Ishikawa (cell line): ENCODE data around the gene KCNK16.
A peak's percentile ranks its signal among the peaks of the same experiment; 100 is the strongest.

Source experiments
- CEBPB ChIP-seq: IDR thresholded peaks from 2 replicates; pipeline ENCODE4 v1.6.1; 2012
- CREB1 ChIP-seq: IDR thresholded peaks from 2 replicates; pipeline ENCODE4 v1.6.1; 2012; ENCODE audit warnings: low read depth
- EGR1 ChIP-seq: IDR thresholded peaks from 2 replicates; pipeline ENCODE4 v1.6.1; 2012
- EP300 ChIP-seq: IDR thresholded peaks from 2 replicates; pipeline ENCODE4 v1.6.1; 2012; ENCODE audit warnings: borderline replicate concordance
- FOXM1 ChIP-seq: IDR thresholded peaks from 2 replicates; pipeline ENCODE4 v1.6.1; 2012; ENCODE audit warnings: low read depth, borderline replicate concordance
- NFIC ChIP-seq: IDR thresholded peaks from 2 replicates; pipeline ENCODE4 v1.6.1; 2012
- RAD21 ChIP-seq: IDR thresholded peaks from 2 replicates; pipeline ENCODE4 v1.6.1; 2012; ENCODE audit warnings: low read depth
- TAF1 ChIP-seq: IDR thresholded peaks from 2 replicates; pipeline ENCODE4 v1.6.1; 2012; ENCODE audit warnings: low read depth, mild to moderate bottlenecking
- TCF12 ChIP-seq: IDR thresholded peaks from 2 replicates; pipeline ENCODE4 v1.6.1; 2012; ENCODE audit warnings: low read depth
- TEAD4 ChIP-seq: IDR thresholded peaks from 2 replicates; pipeline ENCODE4 v1.6.1; 2012
- USF1 ChIP-seq: IDR thresholded peaks from 2 replicates; pipeline ENCODE4 v1.6.1; 2012
- YY1 ChIP-seq: IDR thresholded peaks from 2 replicates; pipeline ENCODE4 v1.6.1; 2012; ENCODE audit warnings: low read depth
- ZBTB7A ChIP-seq: IDR thresholded peaks from 2 replicates; pipeline ENCODE4 v1.6.1; 2012; ENCODE audit warnings: low read depth
- TF ChIP-seq, protein P1 (sequence below): IDR thresholded peaks from 2 replicates; pipeline ENCODE4 v1.6.1; 2012
- TF ChIP-seq, protein P2 (sequence below): IDR thresholded peaks from 2 replicates; pipeline ENCODE4 v1.6.1; 2012; ENCODE audit warnings: low read depth, mild to moderate bottlenecking

KCNK16 gene

GRCh38 chr6:39347906-39348585, 25.5 kb upstream of the KCNK16 start:
- TF ChIP-seq RAD21 = peak; percentile 90
- TF ChIP-seq NFIC = no peak

DNA sequence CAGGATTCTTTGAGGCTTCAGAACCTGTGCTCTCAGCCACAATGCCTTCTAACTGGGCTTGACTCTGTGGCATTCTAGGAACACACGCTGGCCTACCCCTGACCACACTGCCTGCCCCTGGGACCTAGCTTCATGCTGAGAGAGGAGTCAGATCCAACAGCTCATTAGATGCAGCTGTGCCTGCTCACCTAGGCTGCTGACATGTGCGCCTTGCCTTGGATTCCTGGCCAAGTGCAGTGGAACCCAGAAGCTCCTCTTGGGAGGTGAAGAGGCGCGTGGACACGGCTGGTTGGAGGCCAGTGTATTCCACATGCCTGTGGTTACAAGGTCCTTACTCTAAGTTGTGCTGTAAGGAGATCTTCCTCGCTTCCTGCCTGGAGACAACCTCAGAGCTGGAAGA, 24.7 kb upstream of the KCNK16 start:
- TF ChIP-seq TCF12 (no peak), CEBPB (no peak), TEAD4 (no peak), RAD21 (no peak), FOXM1 (no peak), NFIC (no peak)
- TF ChIP-seq, protein P1, sequence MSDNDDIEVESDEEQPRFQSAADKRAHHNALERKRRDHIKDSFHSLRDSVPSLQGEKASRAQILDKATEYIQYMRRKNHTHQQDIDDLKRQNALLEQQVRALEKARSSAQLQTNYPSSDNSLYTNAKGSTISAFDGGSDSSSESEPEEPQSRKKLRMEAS = no peak

GRCh38 chr6:39344821-39345280, 22.3 kb upstream of the KCNK16 start:
- TF ChIP-seq YY1 (no peak), FOXM1 (no peak), USF1 (peak; percentile 88)

- TF ChIP-seq NFIC (no peak), TEAD4 (no peak), RAD21 (no peak), YY1 (no peak), USF1 (no peak), CEBPB (no peak), TAF1 (no peak), CREB1 (no peak), EP300 (no peak), TCF12 (no peak), ZBTB7A (no peak), EGR1 (no peak), FOXM1 (no peak)
- TF ChIP-seq, protein P1 = no peak
- TF ChIP-seq, protein P2, sequence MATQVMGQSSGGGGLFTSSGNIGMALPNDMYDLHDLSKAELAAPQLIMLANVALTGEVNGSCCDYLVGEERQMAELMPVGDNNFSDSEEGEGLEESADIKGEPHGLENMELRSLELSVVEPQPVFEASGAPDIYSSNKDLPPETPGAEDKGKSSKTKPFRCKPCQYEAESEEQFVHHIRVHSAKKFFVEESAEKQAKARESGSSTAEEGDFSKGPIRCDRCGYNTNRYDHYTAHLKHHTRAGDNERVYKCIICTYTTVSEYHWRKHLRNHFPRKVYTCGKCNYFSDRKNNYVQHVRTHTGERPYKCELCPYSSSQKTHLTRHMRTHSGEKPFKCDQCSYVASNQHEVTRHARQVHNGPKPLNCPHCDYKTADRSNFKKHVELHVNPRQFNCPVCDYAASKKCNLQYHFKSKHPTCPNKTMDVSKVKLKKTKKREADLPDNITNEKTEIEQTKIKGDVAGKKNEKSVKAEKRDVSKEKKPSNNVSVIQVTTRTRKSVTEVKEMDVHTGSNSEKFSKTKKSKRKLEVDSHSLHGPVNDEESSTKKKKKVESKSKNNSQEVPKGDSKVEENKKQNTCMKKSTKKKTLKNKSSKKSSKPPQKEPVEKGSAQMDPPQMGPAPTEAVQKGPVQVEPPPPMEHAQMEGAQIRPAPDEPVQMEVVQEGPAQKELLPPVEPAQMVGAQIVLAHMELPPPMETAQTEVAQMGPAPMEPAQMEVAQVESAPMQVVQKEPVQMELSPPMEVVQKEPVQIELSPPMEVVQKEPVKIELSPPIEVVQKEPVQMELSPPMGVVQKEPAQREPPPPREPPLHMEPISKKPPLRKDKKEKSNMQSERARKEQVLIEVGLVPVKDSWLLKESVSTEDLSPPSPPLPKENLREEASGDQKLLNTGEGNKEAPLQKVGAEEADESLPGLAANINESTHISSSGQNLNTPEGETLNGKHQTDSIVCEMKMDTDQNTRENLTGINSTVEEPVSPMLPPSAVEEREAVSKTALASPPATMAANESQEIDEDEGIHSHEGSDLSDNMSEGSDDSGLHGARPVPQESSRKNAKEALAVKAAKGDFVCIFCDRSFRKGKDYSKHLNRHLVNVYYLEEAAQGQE = no peak
Observed at GRCh38 chr6:39343396-39343870, 20.9 kb upstream of the KCNK16 start.

DNA sequence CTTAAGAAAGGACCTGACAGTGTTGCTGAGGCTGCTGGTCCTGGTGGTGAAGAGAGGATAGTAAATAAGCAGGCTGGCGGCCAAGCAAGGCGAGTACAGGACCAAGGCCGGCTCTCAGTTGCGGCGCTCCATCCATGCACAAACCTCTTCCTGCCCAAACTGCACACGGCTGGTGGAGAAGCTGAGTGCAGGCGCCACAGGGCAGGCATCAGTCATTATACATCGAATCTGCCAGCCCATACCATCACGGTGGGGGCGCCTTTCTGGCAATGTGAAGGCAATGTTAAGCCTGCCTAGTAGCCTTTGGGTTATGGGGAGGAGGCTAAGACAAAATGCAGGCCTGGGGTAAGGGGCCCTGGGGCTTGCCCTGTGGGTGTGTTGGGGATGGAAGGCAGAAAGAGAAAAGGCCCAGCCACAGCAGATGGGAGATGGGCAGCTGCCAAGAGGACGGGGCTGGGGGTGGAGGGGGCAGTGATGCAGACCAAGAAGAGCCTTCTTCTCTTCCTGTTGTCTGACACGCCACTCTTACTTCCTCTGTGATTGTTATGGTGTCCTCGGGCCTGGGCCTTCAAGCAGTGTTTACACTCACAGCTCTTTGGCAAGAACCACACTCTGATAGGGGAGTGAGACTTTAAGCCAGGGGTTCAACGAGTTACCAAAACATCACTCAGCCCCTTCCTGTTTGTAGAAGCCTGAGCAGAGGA, 20.3 kb upstream of the KCNK16 start:
- TF ChIP-seq YY1 (no peak), TAF1 (no peak), ZBTB7A (no peak), USF1 (no peak), EP300 (no peak), TEAD4 (no peak), NFIC (no peak), CREB1 (no peak), CEBPB (no peak)
- TF ChIP-seq, protein P1 = no peak
- TF ChIP-seq, protein P2 = no peak

DNA sequence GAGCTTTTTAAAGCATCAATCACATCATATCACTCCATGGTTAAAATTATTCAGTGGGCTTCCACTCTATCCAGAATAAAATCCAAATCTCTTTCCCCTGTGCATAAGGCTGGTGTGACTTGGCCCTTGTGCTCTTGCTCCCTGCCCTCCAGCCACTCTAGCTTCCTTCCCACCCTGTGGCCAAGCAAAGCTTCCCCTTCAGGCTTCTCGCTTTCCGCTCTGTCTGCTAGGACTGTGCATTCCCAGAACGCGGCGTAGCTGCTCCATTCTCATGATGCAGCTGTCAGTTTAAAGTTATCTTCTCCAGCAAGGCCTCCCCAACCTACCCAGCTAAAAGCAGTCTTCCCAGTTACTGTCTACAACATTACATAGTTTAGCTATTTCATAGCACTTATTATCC, 19.4 kb upstream of the KCNK16 start:
- TF ChIP-seq TAF1 = no peak
- no peak for TF ChIP-seq YY1
- TF ChIP-seq ZBTB7A = no peak
- TF ChIP-seq FOXM1 = no peak
- TF ChIP-seq CREB1 = no peak
- TF ChIP-seq TEAD4 = no peak
- TF ChIP-seq RAD21 = no peak
- no peak for TF ChIP-seq EGR1
- no peak for TF ChIP-seq EP300
- no peak for TF ChIP-seq TCF12
- no peak for TF ChIP-seq USF1
- TF ChIP-seq CEBPB = no peak
- TF ChIP-seq, protein P2 = no peak
